Activated gamma-delta T cell treated with Interleukin-2 at 50 U/mL for 16 hours (primary cell): Measurements from ENCODE around the gene SRGAP1.

Source experiments
- DNase-seq: peaks from one replicate; pipeline ENCODE4 v3.0.0-alpha.2; 2020

SRGAP1 gene

GRCh38 chr12:63941879-63942278 is 97.4 kb downstream of the SRGAP1 start:
- DNase-seq: no peak

- no peak for DNase-seq
These were observed 98.2 kb downstream of the SRGAP1 start for GRCh38 chr12:63942464-63943241.

- no peak for DNase-seq
These were observed 99.6 kb downstream of the SRGAP1 start for GRCh38 chr12:63944034-63944579.

GRCh38 chr12:63944586-63945228 is 100.2 kb downstream of the SRGAP1 start:
- DNase-seq: no peak

- no peak for DNase-seq
These were observed 101.3 kb downstream of the SRGAP1 start for GRCh38 chr12:63945777-63946176.

- DNase-seq: no peak
These were observed 103.7 kb downstream of the SRGAP1 start for GRCh38 chr12:63948211-63948610.

- no peak for DNase-seq
These were observed 105.4 kb downstream of the SRGAP1 start for GRCh38 chr12:63949902-63950301.

GRCh38 chr12:63952995-63953394 is 108.5 kb downstream of the SRGAP1 start:
- DNase-seq: no peak

GRCh38 chr12:63955831-63956666 is 111.5 kb downstream of the SRGAP1 start:
- DNase-seq: no peak

GRCh38 chr12:63957496-63957895 is 113.0 kb downstream of the SRGAP1 start:
- no peak for DNase-seq

- no peak for DNase-seq
These were observed 114.5 kb downstream of the SRGAP1 start for GRCh38 chr12:63958876-63959580.

- DNase-seq: no peak
These were observed 116.5 kb downstream of the SRGAP1 start for GRCh38 chr12:63961048-63961447.

- DNase-seq: no peak
These were observed 117.0 kb downstream of the SRGAP1 start for GRCh38 chr12:63961543-63961942.

GRCh38 chr12:63963868-63964267 is 119.4 kb downstream of the SRGAP1 start:
- no peak for DNase-seq

GRCh38 chr12:63964301-63964700 is 119.8 kb downstream of the SRGAP1 start:
- no peak for DNase-seq

- DNase-seq: no peak
These were observed 121.6 kb downstream of the SRGAP1 start for GRCh38 chr12:63965936-63966605.

GRCh38 chr12:63966606-63966975 is 122.1 kb downstream of the SRGAP1 start:
- no peak for DNase-seq

GRCh38 chr12:63967358-63968145 is 123.1 kb downstream of the SRGAP1 start:
- DNase-seq: no peak

- DNase-seq: no peak
These were observed 124.2 kb downstream of the SRGAP1 start for GRCh38 chr12:63968673-63969072.

GRCh38 chr12:63976902-63977395 is 132.4 kb downstream of the SRGAP1 start:
- no peak for DNase-seq

- no peak for DNase-seq
These were observed 132.9 kb downstream of the SRGAP1 start for GRCh38 chr12:63977441-63977840.
